GM03348 (cell line): ENCODE measurements around the gene THADA.

Source experiments
- DNase-seq: peaks from one replicate; pipeline ENCODE4 v3.0.0; 2012; ENCODE audit warnings: low spot score

The THADA gene

GRCh38 chr2:43438858-43439655 lies 156.8 kb downstream of the THADA start:
- no peak for DNase-seq

DNA sequence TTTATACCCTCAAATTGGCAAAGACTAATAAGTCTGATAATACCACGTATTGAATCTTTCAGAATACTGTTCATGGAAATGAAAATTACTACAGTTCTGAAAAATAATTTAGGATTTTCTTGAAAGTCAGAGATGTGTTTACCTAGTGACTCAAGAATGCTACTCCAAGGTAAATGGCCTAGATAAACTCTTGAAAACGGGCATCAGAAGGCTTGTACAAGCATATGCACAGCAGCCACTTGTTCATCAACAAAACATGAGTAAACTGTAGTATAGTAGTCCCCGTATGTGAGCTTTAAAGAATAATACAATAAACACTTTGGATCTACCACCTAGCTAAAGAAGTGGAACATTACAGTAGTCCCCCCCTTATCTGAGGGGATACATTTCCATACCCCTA lies 157.5 kb downstream of the THADA start:
- DNase-seq: no peak

DNA sequence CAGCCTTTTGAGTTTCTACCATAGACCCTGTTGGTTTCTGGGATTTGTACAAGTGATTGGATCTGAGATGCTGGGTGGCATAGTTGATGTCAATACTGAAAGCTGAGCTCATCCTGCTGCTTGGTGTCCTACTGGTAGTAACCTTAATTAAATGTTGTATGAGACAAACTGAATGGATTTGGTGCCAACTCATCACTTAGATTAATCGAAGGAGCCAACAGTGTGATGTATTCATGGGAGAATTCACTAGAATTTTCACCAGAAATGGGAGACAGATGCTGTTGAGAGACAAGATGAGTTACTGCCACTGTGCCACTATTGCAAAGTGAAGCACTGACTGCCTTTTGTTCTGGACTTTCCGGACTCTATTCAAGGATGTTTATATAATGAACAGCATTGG lies 158.5 kb downstream of the THADA start:
- no peak for DNase-seq

- no peak for DNase-seq
Measured at GRCh38 chr2:43436431-43436830, 159.4 kb downstream of the THADA start.

DNA sequence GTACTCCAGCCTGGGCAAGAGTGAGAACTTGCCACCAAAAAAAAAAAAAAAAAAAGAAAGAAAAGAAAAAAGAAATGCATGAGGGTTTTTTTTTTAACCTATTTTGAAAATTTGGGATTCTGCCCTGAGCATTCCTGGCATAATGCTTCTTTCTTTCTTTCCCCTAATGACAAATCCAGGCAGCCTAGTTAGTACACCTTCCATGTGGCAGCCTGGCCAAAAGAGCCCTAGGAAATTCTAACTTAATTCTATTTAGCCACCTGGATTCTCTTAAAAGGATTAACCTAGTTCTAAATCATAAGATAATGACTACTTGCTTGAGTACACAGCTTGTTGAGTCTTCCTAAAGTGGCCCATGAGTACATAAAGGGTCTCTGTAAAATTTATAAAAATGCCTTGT lies 160.1 kb downstream of the THADA start:
- DNase-seq: no peak

DNA sequence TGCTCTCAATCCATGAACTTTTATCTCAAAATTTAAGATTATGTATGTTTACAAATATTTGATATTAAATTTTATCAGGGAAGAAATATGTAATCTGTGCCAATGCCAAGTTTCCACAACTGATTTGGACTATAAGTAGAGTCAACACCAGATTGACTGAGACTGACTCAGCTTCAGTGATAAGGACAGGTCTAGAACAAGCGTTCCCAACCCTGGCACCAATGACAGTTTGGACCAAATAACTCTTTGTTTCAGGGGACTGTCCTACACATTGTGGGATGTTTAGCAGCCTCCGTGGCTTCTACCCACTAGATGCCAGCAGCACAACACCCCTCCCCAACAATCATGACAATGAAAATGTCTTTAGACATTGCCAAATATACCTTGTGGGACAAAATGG lies 165.3 kb downstream of the THADA start:
- no peak for DNase-seq

GRCh38 chr2:43429369-43429768 lies 166.5 kb downstream of the THADA start:
- DNase-seq: no peak

DNA sequence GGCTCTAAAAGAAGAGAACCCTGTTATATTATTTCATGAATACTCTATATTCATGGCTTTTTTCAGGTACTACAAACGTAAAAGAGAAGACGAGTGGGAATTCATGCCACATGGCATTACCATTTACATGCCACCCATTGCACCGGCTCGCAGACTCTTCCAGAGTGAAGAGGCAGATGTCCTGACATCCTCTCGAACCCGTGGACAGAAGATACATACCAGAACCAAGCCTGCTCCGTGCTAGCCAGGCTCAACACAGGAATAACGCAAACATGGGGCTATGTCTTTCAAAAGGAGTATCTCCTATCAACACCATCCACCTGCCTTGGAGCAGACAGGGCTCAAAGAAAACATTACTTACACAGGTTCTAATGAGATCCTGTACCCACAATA lies 168.8 kb downstream of the THADA start:
- no peak for DNase-seq

- DNase-seq: peak; percentile 87
Measured at GRCh38 chr2:43426305-43427031, 169.4 kb downstream of the THADA start.

DNA sequence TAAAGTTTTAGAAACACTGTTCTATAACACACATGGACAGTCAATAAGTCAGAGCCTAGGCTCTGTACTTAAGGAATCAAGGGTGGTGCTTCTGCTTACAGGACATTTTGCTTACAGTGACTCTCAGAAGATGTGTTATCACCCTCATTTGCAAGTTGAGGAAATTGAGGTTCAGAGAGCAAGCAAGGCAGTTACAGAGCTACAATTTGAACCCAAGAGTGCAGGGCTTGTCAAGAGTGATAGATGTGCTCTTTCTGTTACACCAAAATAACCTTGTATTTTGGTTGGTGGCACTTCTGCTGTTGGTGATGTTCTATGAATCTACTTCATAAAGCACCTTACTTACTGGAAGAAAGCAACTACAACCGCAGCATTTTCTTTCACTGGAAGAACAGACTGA lies 170.2 kb downstream of the THADA start:
- no peak for DNase-seq

- peak; percentile 48 for DNase-seq
Measured at GRCh38 chr2:43424262-43425207, 171.3 kb downstream of the THADA start.

GRCh38 chr2:43423941-43424261 lies 171.9 kb downstream of the THADA start:
- no peak for DNase-seq

DNA sequence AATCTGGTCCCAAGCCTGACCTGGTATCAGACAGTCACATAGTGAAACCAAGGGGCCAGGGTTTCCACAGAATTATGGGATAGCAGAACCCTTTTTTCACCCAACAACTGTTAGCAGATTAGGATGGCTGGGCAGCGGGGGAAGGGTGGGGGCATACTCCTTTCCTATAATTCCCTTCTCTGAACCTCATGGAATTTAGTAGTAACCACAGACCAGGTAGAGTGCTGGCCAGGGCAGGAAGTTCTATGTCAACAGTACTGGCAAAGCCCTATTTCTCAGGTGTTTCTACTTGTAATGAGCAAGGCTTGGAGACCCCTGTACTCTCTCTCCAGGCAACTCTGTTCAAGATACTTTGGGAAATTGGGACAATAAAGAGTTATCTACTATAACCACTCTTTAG lies 174.6 kb downstream of the THADA start:
- DNase-seq: no peak

DNA sequence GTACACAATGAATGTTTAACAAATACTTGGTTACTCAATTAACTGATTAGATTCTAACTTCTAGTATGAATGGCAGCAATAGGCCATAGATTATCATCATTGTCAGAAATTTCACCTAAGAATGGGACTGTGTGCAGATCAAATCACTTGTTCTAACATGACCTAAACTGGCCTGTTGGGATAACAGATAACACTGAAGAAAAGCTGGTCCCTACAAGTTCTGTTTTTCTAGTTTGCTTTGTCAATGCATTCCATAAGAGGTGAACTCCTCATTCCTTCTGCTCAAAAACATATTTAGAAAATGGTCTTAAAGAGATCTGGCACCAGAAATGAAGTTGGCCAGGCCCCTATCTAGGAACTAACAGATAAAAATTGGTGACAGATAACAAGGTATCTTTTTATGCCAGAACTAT lies 175.4 kb downstream of the THADA start:
- no peak for DNase-seq

DNA sequence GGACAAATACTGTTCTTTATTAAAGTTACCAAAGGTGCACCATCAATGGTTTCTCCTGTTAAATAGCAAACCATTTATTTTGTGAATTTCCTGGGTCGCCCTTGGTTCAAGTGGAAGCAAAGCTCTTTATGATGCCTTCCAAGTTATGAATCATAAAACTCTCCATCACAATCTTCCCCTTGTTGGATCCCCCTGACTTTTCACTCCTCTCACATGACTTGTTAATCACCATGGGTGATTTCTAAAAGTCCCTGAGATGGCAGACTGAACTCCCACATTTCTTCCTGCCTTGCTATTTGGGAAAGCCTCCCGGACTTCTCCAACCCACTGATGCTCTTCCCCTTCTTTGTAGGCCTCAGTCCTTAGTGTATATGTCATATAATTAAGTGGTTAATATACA lies 176.0 kb downstream of the THADA start:
- no peak for DNase-seq

DNA sequence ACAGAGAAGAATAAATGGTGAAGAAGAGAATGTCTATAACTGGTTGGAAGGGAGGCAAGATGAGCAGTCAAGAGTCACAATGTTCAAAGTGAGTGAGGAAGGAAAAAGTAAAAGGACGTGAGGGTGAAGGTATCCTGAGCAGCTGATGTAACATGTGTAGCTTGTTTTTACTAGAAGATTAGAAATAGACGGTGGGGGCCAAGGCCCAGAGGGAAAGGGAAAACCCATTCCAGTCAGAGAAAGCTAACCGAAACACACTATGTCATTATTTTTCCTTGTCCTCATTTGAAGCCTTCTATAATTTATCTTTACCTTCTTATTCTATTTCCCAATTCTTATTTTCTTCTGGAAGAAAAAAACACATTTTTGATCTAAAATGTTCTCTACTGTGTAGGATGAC lies 176.6 kb downstream of the THADA start:
- no peak for DNase-seq

DNA sequence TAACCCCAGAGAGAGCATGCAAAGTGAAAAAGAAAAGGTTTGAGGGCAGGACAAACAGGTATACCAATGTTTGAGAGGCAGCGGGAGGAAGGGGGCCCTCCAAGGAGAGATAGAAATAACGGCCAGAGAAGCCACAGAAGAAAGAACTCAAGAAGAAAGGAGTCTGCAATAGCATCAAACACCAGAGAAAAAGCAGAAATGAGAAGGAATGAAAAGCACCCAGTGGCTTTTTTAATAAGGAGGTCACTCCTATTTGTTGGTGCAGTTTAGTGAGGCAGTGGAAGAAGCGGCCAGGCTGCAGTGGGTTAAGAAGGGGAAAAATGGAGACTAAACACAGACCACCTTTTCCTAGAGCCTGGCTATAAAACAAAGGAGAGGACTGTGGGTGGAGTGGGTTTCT lies 177.2 kb downstream of the THADA start:
- no peak for DNase-seq

DNA sequence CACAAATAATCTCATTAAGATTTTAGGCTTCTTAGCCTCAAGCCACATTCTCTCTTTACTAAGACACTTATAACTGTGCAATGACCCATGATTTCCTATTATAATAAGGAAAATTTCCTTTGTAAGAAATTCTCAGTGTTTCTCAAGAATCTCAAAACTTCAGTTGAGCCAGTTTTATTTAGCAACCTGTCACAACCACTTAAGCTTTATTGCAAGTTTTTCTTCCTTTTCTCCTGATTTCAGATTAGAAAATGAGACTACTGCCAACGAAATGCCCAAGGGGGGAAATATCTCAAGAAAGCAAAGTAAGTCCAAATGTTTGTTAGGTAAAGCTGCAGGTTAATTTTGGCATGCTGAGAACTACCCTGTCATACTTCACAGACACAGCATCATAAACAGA lies 178.5 kb downstream of the THADA start:
- DNase-seq: no peak

DNA sequence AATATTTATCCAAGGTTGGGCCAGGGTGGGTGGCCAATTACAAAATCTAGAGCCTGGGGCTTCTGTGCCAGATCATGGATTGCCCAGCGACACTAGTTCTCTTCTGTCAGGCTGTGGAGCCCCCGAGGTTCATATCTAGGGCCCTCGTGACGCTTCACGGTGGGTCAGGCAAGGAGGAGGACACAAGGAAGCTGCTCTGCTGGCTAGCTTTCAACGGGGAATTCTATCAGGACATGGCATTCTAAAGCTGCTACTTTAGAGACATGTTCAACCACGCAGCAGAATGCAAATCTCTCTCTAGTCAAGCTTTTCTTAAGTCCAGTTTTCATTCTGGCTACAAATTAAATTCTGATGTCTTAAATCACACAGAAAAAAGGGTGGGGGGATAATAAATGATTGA lies 180.2 kb downstream of the THADA start:
- DNase-seq: no peak

DNA sequence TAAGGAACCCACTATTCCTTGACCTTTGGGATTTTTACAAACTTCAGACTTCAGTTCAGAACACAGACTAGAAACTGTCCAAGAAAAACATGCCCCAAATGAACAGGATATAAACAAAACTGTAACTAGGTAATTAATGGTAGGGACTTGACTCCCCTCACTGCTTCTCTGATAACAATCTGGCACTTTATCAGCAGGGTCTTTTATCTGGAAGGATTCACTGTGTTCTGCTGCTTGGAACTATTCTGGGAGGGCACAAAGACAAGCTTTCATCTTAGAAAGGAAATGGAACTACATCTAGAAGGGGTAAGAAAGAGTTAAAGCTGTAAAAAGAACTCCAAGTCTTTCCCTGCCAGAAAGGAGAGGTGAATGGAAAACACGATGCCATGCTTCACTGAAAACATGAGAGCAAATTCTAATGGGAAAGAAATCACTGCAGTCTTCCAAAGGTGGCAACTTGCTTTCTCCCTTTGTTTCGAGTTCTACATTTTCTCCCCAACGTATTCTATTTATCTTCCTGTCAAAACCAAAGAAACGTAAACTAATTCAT lies 181.2 kb downstream of the THADA start:
- no peak for DNase-seq

- no peak for DNase-seq
Measured at GRCh38 chr2:43414033-43414432, 181.8 kb downstream of the THADA start.

- peak; percentile 43 for DNase-seq
Measured at GRCh38 chr2:43412114-43412753, 183.6 kb downstream of the THADA start.
